ENCODE measurements around the gene CIAO1. TPM values are rescaled to one million over a fixed set of nuclear protein-coding genes. Genes with fewer than 3 reads are reported as not detected.

The CIAO1 gene
- polyA plus RNA-seq, 2 of the 4 experiments (the other 2 are of a cell fraction), result 83.2 to 99.7 TPM

DNA sequence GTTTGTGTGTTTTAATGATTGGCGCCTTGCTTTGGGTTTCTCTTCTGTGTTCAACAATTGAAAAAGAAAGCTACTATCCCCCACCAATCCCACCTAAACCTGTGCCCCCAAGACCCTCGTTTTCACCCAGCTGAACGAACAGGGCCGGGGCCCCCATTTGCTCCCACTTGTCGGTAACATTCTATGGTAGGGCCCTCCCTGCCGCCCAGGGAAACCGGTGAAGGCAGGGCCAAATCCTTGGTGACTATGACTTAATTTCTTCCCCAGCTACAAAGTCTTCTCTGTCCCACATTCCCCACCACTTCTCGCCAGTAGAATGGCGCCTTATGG, 39.9 kb downstream of the CIAO1 start:
- peak overlapping the region; percentile 95 for H3K4me3 ChIP-seq
- ATAC-seq (no peak), DNase-seq (ENCODE audit: low read depth in 1 of 2, low spot score in 1 of 2) (no peak), FAIRE-seq (no peak)
- POLR2A ChIA-PET, result interaction anchor here (1.2 to 2.2 kb wide), 4 partner anchors 15 to 30 kb away, joined by 5 to 22 read pairs (median 6); partner anchors contain the start of gene NCAPH
- peaks cover 16% of the 10 kb centered on the region for H3K4me1 ChIP-seq
- CTCF ChIA-PET, result no interaction called here
- H3K27ac ChIP-seq, result peak overlapping the region; percentile 93 to 98
- TF ChIP-seq PBX3 (IDR thresholded peaks at IDR 0.05) (no peak), ZNF302 (CRISPR knock-in tag; IDR thresholded peaks at IDR 0.05) (no peak), MAZ (IDR thresholded peaks at IDR 0.05; ENCODE audit: borderline replicate concordance, low read depth, low read length) (no peak), EHMT2 (IDR thresholded peaks at IDR 0.05; ENCODE audit: low read depth) (no peak), BHLHE40 (IDR thresholded peaks at IDR 0.05; ENCODE audit: low read depth, low read length) (no peak), POLR2A (IDR thresholded peaks at IDR 0.05; ENCODE audit: low read length) (no peak), HEYL (CRISPR knock-in tag; IDR thresholded peaks at IDR 0.05) (no peak), JUN (IDR thresholded peaks at IDR 0.05) (no peak), CBX8 (IDR thresholded peaks at IDR 0.05) (no peak), RAD21 (conservative IDR thresholded peaks at IDR 0.05 in 1 of 2, IDR thresholded peaks at IDR 0.05 in 1 of 2) (no peak), ZSCAN20 (CRISPR knock-in tag; IDR thresholded peaks at IDR 0.05) (no peak), ESRRA (IDR thresholded peaks at IDR 0.05; ENCODE audit: borderline replicate concordance, low read length) (no peak), CHD2 (IDR thresholded peaks at IDR 0.05; ENCODE audit: low read length, partially characterized antibody) (no peak), HOXA7 (CRISPR knock-in tag; IDR thresholded peaks at IDR 0.05) (no peak), KDM5A (IDR thresholded peaks at IDR 0.05) (no peak)
- TF ChIP-seq, protein P1, sequence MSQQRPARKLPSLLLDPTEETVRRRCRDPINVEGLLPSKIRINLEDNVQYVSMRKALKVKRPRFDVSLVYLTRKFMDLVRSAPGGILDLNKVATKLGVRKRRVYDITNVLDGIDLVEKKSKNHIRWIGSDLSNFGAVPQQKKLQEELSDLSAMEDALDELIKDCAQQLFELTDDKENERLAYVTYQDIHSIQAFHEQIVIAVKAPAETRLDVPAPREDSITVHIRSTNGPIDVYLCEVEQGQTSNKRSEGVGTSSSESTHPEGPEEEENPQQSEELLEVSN (IDR thresholded peaks at IDR 0.05; ENCODE audit: borderline replicate concordance, low read depth), result no peak
- 11% methylated on average over 9 of the region's 9 CpGs for WGBS (ENCODE audit: missing lambda C conversion rate)
- peak overlapping the region; percentile 94 for H3K4me2 ChIP-seq
- H3K9me3 ChIP-seq, result no peaks in the 10 kb centered on the region

GRCh38 chr2:96306370-96306769, 40.3 kb downstream of the CIAO1 start:
- ChIA-PET POLR2A (interaction anchor here (1.2 to 2.2 kb wide), 4 partner anchors 15 to 30 kb away, joined by 5 to 22 read pairs (median 6); partner anchors contain the start of gene NCAPH), CTCF (no interaction called here)
- Histone ChIP-seq H3K4me2 (peak overlapping the region; percentile 94), H3K27ac (peak overlapping the region; percentile 93 to 98), H3K9me3 (no peaks in the 10 kb centered on the region), H3K4me1 (peaks cover 16% of the 10 kb centered on the region), H3K4me3 (peak overlapping the region; percentile 95)
- FAIRE-seq, result no peak
- DNase-seq (ENCODE audit: low read depth in 1 of 2, low spot score in 1 of 2), result no peak
- TF ChIP-seq HOXB13 (CRISPR knock-in tag; IDR thresholded peaks at IDR 0.05; ENCODE audit: low read depth) (no peak), FOXS1 (CRISPR knock-in tag; IDR thresholded peaks at IDR 0.05) (no peak), RAD21 (conservative IDR thresholded peaks at IDR 0.05 in 1 of 2, IDR thresholded peaks at IDR 0.05 in 1 of 2) (no peak), PHF8 (IDR thresholded peaks at IDR 0.05; ENCODE audit: borderline replicate concordance, low read depth) (no peak), BCL3 (IDR thresholded peaks at IDR 0.05) (no peak), MAZ (IDR thresholded peaks at IDR 0.05; ENCODE audit: borderline replicate concordance, low read depth, low read length) (no peak), RFX5 (IDR thresholded peaks at IDR 0.05) (no peak), USF2 (IDR thresholded peaks at IDR 0.05) (no peak), HES2 (IDR thresholded peaks at IDR 0.05) (no peak), GATA3 (IDR thresholded peaks at IDR 0.05; ENCODE audit: borderline replicate concordance) (no peak), CBX8 (IDR thresholded peaks at IDR 0.05) (no peak)
- TF ChIP-seq, protein P2, sequence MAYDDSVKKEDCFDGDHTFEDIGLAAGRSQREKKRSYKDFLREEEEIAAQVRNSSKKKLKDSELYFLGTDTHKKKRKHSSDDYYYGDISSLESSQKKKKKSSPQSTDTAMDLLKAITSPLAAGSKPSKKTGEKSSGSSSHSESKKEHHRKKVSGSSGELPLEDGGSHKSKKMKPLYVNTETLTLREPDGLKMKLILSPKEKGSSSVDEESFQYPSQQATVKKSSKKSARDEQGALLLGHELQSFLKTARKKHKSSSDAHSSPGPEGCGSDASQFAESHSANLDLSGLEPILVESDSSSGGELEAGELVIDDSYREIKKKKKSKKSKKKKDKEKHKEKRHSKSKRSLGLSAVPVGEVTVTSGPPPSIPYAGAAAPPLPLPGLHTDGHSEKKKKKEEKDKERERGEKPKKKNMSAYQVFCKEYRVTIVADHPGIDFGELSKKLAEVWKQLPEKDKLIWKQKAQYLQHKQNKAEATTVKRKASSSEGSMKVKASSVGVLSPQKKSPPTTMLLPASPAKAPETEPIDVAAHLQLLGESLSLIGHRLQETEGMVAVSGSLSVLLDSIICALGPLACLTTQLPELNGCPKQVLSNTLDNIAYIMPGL (CRISPR knock-in tag; IDR thresholded peaks at IDR 0.05; ENCODE audit: borderline replicate concordance), result no peak
- TF ChIP-seq, protein P3, sequence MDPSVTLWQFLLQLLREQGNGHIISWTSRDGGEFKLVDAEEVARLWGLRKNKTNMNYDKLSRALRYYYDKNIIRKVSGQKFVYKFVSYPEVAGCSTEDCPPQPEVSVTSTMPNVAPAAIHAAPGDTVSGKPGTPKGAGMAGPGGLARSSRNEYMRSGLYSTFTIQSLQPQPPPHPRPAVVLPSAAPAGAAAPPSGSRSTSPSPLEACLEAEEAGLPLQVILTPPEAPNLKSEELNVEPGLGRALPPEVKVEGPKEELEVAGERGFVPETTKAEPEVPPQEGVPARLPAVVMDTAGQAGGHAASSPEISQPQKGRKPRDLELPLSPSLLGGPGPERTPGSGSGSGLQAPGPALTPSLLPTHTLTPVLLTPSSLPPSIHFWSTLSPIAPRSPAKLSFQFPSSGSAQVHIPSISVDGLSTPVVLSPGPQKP (IDR thresholded peaks at IDR 0.05; ENCODE audit: low read depth, low read length), result no peak
- 72% methylated on average over 3 of the region's 3 CpGs for WGBS (ENCODE audit: missing lambda C conversion rate)
- no peak for ATAC-seq
